GM12892 (cell line): Measurements from ENCODE around the gene STAC2.

Source experiments
- POLR2AphosphoS5 ChIP-seq: IDR thresholded peaks from 2 replicates; pipeline ENCODE4 v1.6.1; 2011; ENCODE audit warnings: low read depth, low read length, control low read depth
- TAF1 ChIP-seq: IDR thresholded peaks from 2 replicates; pipeline ENCODE4 v1.6.1; 2011; ENCODE audit warnings: low read depth, mild to moderate bottlenecking, control low read depth, low read length, borderline replicate concordance

GRCh38 chr17:39161962-39162361 lies 63.8 kb downstream of the STAC2 start:
- no peak for TF ChIP-seq POLR2AphosphoS5
- TF ChIP-seq TAF1 = no peak
